Activated CD8-positive, alpha-beta memory T cell treated with anti-CD3 and anti-CD28 coated beads for 48 hours (primary cell): ENCODE data around the gene DHDH.
"Not testable (repeated sequence)": the region's sequence is repeated elsewhere in the genome, so short reads cannot be mapped to it uniquely, and the experiment has no call there.

Experiments used
- DNase-seq, 3 experiments: peaks; one replicate each; pipeline ENCODE4 v3.0.0-alpha.2; 2020; ENCODE audit warnings: low read depth in 2 of 3, low spot score in 2 of 3

Gene DHDH

GRCh38 chr19:48915757-48916156 is 17.7 kb upstream of the DHDH start:
- DNase-seq: no peak

- no peak for DNase-seq
Measured at GRCh38 chr19:48918071-48918470, 15.4 kb upstream of the DHDH start.

- DNase-seq: no peak
Measured at GRCh38 chr19:48918801-48919247, 14.7 kb upstream of the DHDH start.

GRCh38 chr19:48919271-48919670 is 14.2 kb upstream of the DHDH start:
- DNase-seq: not testable (repeated sequence)

- no peak for DNase-seq
Measured at GRCh38 chr19:48920949-48921348, 12.6 kb upstream of the DHDH start.

- no peak for DNase-seq
Measured at GRCh38 chr19:48921721-48922500, 11.6 kb upstream of the DHDH start.

- no peak for DNase-seq
Measured at GRCh38 chr19:48922548-48923490, 10.7 kb upstream of the DHDH start.

GRCh38 chr19:48925240-48925843 is 8.2 kb upstream of the DHDH start:
- no peak for DNase-seq

GRCh38 chr19:48925890-48926289 is 7.6 kb upstream of the DHDH start:
- DNase-seq: not testable (repeated sequence)

GRCh38 chr19:48926909-48927308 is 6.6 kb upstream of the DHDH start:
- DNase-seq: no peak

GRCh38 chr19:48927692-48928091 is 5.8 kb upstream of the DHDH start:
- DNase-seq: not testable (repeated sequence)

GRCh38 chr19:48928164-48929025 is 5.1 kb upstream of the DHDH start:
- no peak for DNase-seq

GRCh38 chr19:48934837-48935236 is 1.3 kb downstream of the DHDH start:
- DNase-seq: no peak

GRCh38 chr19:48935864-48936263 is 2.4 kb downstream of the DHDH start:
- DNase-seq: no peak

- no peak for DNase-seq
Measured at GRCh38 chr19:48938256-48938655, 4.8 kb downstream of the DHDH start.

- DNase-seq: no peak
Measured at GRCh38 chr19:48940902-48941301, 7.4 kb downstream of the DHDH start.

- no peak for DNase-seq
Measured at GRCh38 chr19:48943081-48943480, 9.6 kb downstream of the DHDH start.

GRCh38 chr19:48945415-48945814 is 11.9 kb downstream of the DHDH start:
- DNase-seq: no peak

GRCh38 chr19:48945817-48946216 is 12.3 kb downstream of the DHDH start:
- DNase-seq: no peak

- DNase-seq: no peak
Measured at GRCh38 chr19:48946463-48947257, 13.2 kb downstream of the DHDH start.
